HCT116 (cell line): ENCODE data around the gene RNASEH2B. TPM values are rescaled to one million over a fixed set of nuclear protein-coding genes. Genes with fewer than 3 reads are reported as not detected.

Experiments used
- ATAC-seq: fragments of 200-7000 bp; cut with Tn5 transposase; 2 replicates; pipeline ENCODE4 v1.9.1; 2020; ENCODE audit warnings: mild to moderate bottlenecking, moderate library complexity
- BruUV-seq: library from RNA; stranded (reverse); fragments of 400-500 nt; replicated peaks from 2 replicates; lab custom pipeline; 2021; lab: Mats Ljungman, UMichigan
- CTCF ChIA-PET: fragments of 300-600 bp; sonication (Branson Sonifier 250); formaldehyde crosslinking; loops from one replicate; lab custom pipeline; 2021; ENCODE audit warnings: antibody characterized with exemption; lab: Charles Lee
- POLR2A ChIA-PET: fragments of 300-600, 350-600 bp; sonication (Branson Sonifier 250); formaldehyde crosslinking; loops from one replicate; lab custom pipeline; 2021; ENCODE audit warnings: antibody characterized with exemption; lab: Charles Lee
- RAD21 ChIA-PET, 2 experiments: fragments of 300-600 bp; sonication (Branson Sonifier 250); formaldehyde crosslinking; loops; one replicate each; lab custom pipeline; 2023; ENCODE audit warnings: low total read pairs in 2 of 2; ENCODE audit not compliant: uncharacterized antibody in 2 of 2, unreplicated experiment in 2 of 2, low non-redundant PET in 1 of 2; lab: Charles Lee
- DNase-seq: peaks from one replicate; pipeline ENCODE4 v3.0.0-alpha.2; 2010; ENCODE audit warnings: low read depth, low spot score
- H2AFZ ChIP-seq: fragments of 200-600 bp; shearing (Covaris generic), sonication (generic); 2 replicates; pipeline ENCODE4 v1.6.1; 2017; ENCODE audit warnings: low read depth, mixed run types, mixed read lengths, antibody characterized with exemption, low read length; ENCODE audit not compliant: poor library complexity, severe bottlenecking
- H3K27ac ChIP-seq: 2 replicates; pipeline ENCODE4 v1.5.1; 2012; ENCODE audit warnings: low read depth, low read length
- H3K27me3 ChIP-seq: fragments of 200-600 bp; sonication (generic); 2 replicates; pipeline ENCODE4 v1.6.1; 2016; ENCODE audit warnings: mixed run types, low read length, mixed read lengths; ENCODE audit not compliant: insufficient read depth
- H3K36me3 ChIP-seq, 2 experiments: fragments of 200-500 bp in 1 of 2; fragments of 200-600 bp in 1 of 2; sonication (Bioruptor generic) in 1 of 2; sonication (generic) in 1 of 2; 2 replicates each; pipeline versions ENCODE4 v1.5.1 to v1.6.1; 2014 to 2016; ENCODE audit warnings: low read length in 2 of 2, inconsistent platforms in 1 of 2, mixed read lengths in 1 of 2, mixed run types in 1 of 2; ENCODE audit not compliant: insufficient read depth in 2 of 2, control insufficient read depth in 1 of 2
- H3K4me1 ChIP-seq, 2 experiments: fragments of 200-600 bp in 1 of 2; sonication (generic) in 1 of 2; 2 replicates each; pipeline versions ENCODE4 v1.5.1 to v1.6.1; 2012 to 2017; ENCODE audit warnings: low read length in 2 of 2, inconsistent platforms in 1 of 2, mild to moderate bottlenecking in 1 of 2, mixed read lengths in 1 of 2, mixed run types in 1 of 2, moderate library complexity in 1 of 2; ENCODE audit not compliant: insufficient read depth in 2 of 2, control insufficient read depth in 1 of 2
- H3K4me2 ChIP-seq: fragments of 200-600 bp; sonication (generic); 2 replicates; pipeline ENCODE4 v1.6.1; 2017; ENCODE audit warnings: mixed run types, low read length, mixed read lengths
- H3K4me3 ChIP-seq, 2 experiments: fragments of 200-600 bp in 1 of 2; sonication (generic) in 1 of 2; replicated peaks in 1 of 2; 2 replicates each; pipeline ENCODE4 v1.5.1; 2011 to 2016; ENCODE audit warnings: low read length in 2 of 2, control low read depth in 1 of 2, low read depth in 1 of 2, mild to moderate bottlenecking in 1 of 2, mixed read lengths in 1 of 2, mixed run types in 1 of 2
- H3K79me2 ChIP-seq: fragments of 200-600 bp; sonication (generic); 2 replicates; pipeline ENCODE4 v1.6.1; 2017; ENCODE audit warnings: mild to moderate bottlenecking, mixed run types, low read length, moderate library complexity, mixed read lengths; ENCODE audit not compliant: insufficient read depth
- H3K9ac ChIP-seq: fragments of 200-600 bp; sonication (generic); 2 replicates; pipeline ENCODE4 v1.6.1; 2016; ENCODE audit warnings: low read length, mixed read lengths
- H3K9me2 ChIP-seq: fragments of 200-600 bp; sonication (generic), shearing (Covaris generic); 2 replicates; pipeline ENCODE4 v1.6.1; 2017; ENCODE audit warnings: mixed run types, mild to moderate bottlenecking, moderate library complexity; ENCODE audit not compliant: insufficient read depth
- H3K9me3 ChIP-seq, 2 experiments: fragments of 200-500 bp in 1 of 2; fragments of 200-600 bp in 1 of 2; sonication (Bioruptor generic) in 1 of 2; sonication (generic) in 1 of 2; 2 replicates each; pipeline ENCODE4 v1.6.1; 2014 to 2017; ENCODE audit warnings: low read length in 2 of 2, mixed read lengths in 2 of 2, inconsistent platforms in 1 of 2, low read depth in 1 of 2, mild to moderate bottlenecking in 1 of 2, mixed run types in 1 of 2, moderate library complexity in 1 of 2; ENCODE audit not compliant: control insufficient read depth in 1 of 2, insufficient read depth in 1 of 2
- H4K20me1 ChIP-seq: fragments of 200-600 bp; sonication (generic), shearing (Covaris generic); 2 replicates; pipeline ENCODE4 v1.6.1; 2017; ENCODE audit warnings: mixed run types, mild to moderate bottlenecking, moderate library complexity; ENCODE audit not compliant: insufficient read depth
- EGR1 ChIP-seq: IDR thresholded peaks from 2 replicates; pipeline ENCODE4 v1.6.1; 2012; ENCODE audit warnings: low read depth
- RAD21 ChIP-seq: IDR thresholded peaks from 2 replicates; pipeline ENCODE4 v1.6.1; 2012; ENCODE audit warnings: low read depth, mild to moderate bottlenecking
- REST ChIP-seq: IDR thresholded peaks from 2 replicates; pipeline ENCODE4 v1.6.1; 2012; ENCODE audit warnings: low read depth
- SIN3A ChIP-seq: IDR thresholded peaks from 2 replicates; pipeline ENCODE4 v1.6.1; 2012; ENCODE audit warnings: low read depth
- SRF ChIP-seq: IDR thresholded peaks from 2 replicates; pipeline ENCODE4 v1.6.1; 2012; ENCODE audit warnings: low read depth
- intact Hi-C: fragments of 100-400 bp; cut with micrococcal nuclease; formaldehyde crosslinking; loops from 2 replicates; pipeline ENCODE4 v1.10.0; 2022
- total RNA-seq: library from RNA; stranded (reverse); gene quantifications from one replicate; pipeline ENCODE4 v1.2.1, GENCODE V29; 2021; ENCODE audit not compliant: unreplicated experiment
- TF ChIP-seq, protein P1 (sequence below): IDR thresholded peaks from 2 replicates; pipeline ENCODE4 v1.6.1; 2012

The RNASEH2B gene
- total RNA-seq, 1 experiment from 2014 or later: 41.3 TPM

DNA sequence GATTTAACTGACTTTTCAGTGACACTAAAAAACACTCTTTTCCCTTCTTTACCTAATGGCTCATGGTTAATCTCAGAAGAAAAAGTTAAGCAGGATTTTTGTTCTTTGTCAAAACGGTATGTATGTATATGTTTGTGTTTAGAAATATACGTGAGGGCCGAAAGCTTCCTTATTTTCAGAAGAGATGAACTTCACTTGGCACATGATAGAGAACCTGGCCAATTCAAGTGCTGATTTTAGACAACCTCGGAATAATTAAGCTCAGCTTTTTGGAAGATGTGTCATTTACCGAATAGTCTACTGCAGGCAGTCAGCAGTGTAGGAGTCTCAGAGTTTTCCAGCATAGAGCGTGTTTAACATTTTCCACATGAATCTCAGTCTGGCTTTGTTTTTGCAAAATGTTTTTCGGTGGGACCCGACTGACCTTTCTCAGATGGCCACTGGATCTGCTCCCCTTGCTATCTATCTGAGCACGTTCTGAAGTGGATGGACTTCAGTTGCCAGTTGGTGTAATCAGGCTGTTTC, 4.6 kb downstream of the RNASEH2B start (continued):
- TF ChIP-seq, protein P1, sequence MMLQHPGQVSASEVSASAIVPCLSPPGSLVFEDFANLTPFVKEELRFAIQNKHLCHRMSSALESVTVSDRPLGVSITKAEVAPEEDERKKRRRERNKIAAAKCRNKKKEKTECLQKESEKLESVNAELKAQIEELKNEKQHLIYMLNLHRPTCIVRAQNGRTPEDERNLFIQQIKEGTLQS: no peak
- no peak for TF ChIP-seq SIN3A
- TF ChIP-seq SRF: no peak
- TF ChIP-seq EGR1: no peak
- TF ChIP-seq, all 23 proteins: peak for 0

- intact Hi-C loops: loop anchor here (5.0 kb wide), 3 partner anchors 157 to 918 kb away; partner anchors contain the start of gene TRIM13
- Histone ChIP-seq H3K36me3 (no peaks in the 10 kb centered on the region), H2AFZ (no peak overlapping the region), H3K4me3 (no peak overlapping the region), H3K9me2 (no peaks in the 10 kb centered on the region), H3K27ac (no peak overlapping the region), H3K9me3 (no peaks in the 10 kb centered on the region), H3K4me2 (no peak overlapping the region), H3K27me3 (no peaks in the 10 kb centered on the region), H3K4me1 (peaks cover 12 to 18% of the 10 kb centered on the region in 2 experiments; a peak in 3 of 4 replicates), H3K79me2 (peaks cover 91% of the 10 kb centered on the region), H4K20me1 (no peaks in the 10 kb centered on the region), H3K9ac (no peak overlapping the region)
- BruUV-seq: no TSS peak
- ChIA-PET POLR2A (no interaction called here), RAD21 (no interaction called here), CTCF (interaction anchor here (0.6 kb wide), 2 partner anchors 39 to 831 kb away, joined by 3 read pairs; no protein-coding TSS in a partner anchor)
- ATAC-seq (no peak), DNase-seq (no peak)
- TF ChIP-seq REST (no peak), EGR1 (no peak), RAD21 (no peak)
Observed at GRCh38 chr13:50914848-50915247, 5.3 kb downstream of the RNASEH2B start.
